Measurements from ENCODE around the gene AGBL1. TPM values are rescaled to one million over a fixed set of nuclear protein-coding genes. Genes with fewer than 3 reads are reported as not detected.

The AGBL1 gene
- total RNA-seq, 2 donors from 2014 or later: not detected

DNA sequence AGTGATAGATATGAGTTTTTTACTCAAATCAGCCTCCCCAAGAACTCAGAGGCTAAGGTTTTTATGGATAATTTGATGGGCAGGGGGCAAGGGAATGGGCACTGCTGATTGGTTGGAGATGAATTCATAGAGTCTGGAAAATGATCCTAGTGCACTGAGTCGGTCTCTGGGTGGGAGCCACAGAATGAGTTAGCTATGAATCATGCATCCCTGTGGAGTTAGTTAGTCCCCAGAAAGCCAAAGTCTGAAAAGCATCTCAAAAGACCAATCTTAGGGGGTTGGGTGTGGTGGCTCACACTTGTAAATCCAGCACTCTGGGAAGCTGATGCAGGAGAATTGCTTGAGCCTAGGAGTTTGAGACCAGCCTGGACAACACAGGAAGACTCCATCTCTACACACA, 516.1 kb downstream of the AGBL1 start:
- DNase-seq (no peak), ATAC-seq (no peak)
- intact Hi-C loops (cut with DNase I): no loop called here
- Histone ChIP-seq H3K4me1 (no peaks in the 10 kb centered on the region), H3K27me3 (no peaks in the 10 kb centered on the region), H3K36me3 (replicated peaks in 1 of 2; ENCODE audit: insufficient read depth in 1 of 2, low read depth in 2 of 2) (no peaks in the 10 kb centered on the region), H3K4me3 (no peak overlapping the region), H3K9me3 (no peaks in the 10 kb centered on the region), H3K27ac (no peak overlapping the region)
- WGBS, 2 donors: 50 to 67% methylated on average over 1 of the region's 1 CpG
- TF ChIP-seq, protein P1, sequence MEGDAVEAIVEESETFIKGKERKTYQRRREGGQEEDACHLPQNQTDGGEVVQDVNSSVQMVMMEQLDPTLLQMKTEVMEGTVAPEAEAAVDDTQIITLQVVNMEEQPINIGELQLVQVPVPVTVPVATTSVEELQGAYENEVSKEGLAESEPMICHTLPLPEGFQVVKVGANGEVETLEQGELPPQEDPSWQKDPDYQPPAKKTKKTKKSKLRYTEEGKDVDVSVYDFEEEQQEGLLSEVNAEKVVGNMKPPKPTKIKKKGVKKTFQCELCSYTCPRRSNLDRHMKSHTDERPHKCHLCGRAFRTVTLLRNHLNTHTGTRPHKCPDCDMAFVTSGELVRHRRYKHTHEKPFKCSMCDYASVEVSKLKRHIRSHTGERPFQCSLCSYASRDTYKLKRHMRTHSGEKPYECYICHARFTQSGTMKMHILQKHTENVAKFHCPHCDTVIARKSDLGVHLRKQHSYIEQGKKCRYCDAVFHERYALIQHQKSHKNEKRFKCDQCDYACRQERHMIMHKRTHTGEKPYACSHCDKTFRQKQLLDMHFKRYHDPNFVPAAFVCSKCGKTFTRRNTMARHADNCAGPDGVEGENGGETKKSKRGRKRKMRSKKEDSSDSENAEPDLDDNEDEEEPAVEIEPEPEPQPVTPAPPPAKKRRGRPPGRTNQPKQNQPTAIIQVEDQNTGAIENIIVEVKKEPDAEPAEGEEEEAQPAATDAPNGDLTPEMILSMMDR (IDR thresholded peaks at IDR 0.05): no peak
- TF ChIP-seq POLR2A (IDR thresholded peaks at IDR 0.05): no peak

DNA sequence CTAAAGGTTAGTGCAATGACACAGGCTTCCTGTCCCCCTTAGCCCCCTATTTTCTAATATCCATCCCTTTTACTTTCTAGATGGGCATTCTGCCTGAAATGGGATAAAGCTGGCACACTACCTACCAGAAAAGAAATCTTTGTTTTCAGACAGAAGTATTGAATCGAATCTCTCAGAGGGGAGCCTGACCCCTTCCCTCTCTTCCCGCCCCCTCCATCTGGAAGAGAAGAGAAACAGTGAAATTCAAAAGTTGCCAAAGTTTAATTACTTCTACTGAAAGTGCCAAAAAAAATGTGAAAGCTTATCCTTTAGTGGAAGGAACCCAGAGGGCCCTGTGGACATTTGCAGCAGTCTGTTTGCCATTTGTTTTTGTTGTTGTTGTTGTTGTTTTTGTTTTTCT, 523.8 kb downstream of the AGBL1 start:
- 48 to 50% methylated on average over 2 of the region's 2 CpGs for WGBS, 2 donors

DNA sequence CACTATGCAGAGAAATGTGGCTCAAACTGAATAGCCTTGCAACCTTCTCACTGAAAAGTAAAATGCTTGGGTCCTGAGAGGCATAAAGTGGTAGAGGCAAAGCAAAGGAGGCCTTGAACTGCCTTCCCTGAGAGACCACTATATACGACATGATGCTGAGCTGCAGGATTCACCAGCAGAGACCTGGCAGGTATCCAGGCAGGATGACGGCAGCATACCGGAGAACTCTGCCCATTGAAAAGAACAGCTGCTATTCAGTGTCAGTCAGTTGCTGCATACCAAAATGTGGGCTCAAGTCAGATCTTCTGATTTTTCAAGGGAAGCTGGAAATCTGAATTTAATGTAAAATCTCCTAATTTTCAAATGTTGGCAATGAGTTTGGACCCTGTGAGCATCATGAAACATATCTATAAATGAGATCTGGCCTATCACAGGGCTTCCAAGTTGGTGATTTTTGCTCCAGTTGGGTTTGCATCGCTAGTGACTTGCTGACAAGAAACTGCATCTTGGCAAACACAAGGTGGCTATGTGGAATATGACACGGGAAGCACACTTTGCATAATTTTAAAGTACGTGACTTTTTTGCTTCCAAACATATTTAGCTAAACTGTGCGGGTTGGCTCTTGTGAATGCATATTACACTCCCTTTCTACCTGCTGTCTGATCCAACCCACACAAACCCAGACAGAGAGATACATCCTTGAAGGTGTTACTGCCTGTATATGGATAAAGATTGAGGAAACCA, 529.0 kb downstream of the AGBL1 start:
- Histone ChIP-seq H3K9me3 (no peaks in the 10 kb centered on the region), H3K4me1 (no peaks in the 10 kb centered on the region), H3K27me3 (no peaks in the 10 kb centered on the region), H3K4me3 (no peak overlapping the region), H3K36me3 (replicated peaks in 1 of 2; ENCODE audit: insufficient read depth in 1 of 2, low read depth in 2 of 2) (no peaks in the 10 kb centered on the region), H3K27ac (no peak overlapping the region)
- WGBS, 2 donors: 45 to 62% methylated on average over 7 of the region's 7 CpGs
- TF ChIP-seq, protein P1 (IDR thresholded peaks at IDR 0.05): no peak
- TF ChIP-seq POLR2A (IDR thresholded peaks at IDR 0.05): no peak
- DNase-seq: no peak
- intact Hi-C loops (cut with DNase I): no loop called here
- ATAC-seq: no peak

More for the DNA sequence above, 523.8 kb downstream of the AGBL1 start:
- Histone ChIP-seq H3K27me3 (no peaks in the 10 kb centered on the region), H3K4me1 (no peaks in the 10 kb centered on the region), H3K36me3 (replicated peaks in 1 of 2; ENCODE audit: insufficient read depth in 1 of 2, low read depth in 2 of 2) (no peaks in the 10 kb centered on the region), H3K4me3 (no peak overlapping the region), H3K27ac (no peak overlapping the region), H3K9me3 (no peaks in the 10 kb centered on the region)
- intact Hi-C loops (cut with DNase I): no loop called here
- ATAC-seq (no peak), DNase-seq (no peak)
- TF ChIP-seq POLR2A (IDR thresholded peaks at IDR 0.05): no peak
- TF ChIP-seq, protein P1 (IDR thresholded peaks at IDR 0.05): no peak

DNA sequence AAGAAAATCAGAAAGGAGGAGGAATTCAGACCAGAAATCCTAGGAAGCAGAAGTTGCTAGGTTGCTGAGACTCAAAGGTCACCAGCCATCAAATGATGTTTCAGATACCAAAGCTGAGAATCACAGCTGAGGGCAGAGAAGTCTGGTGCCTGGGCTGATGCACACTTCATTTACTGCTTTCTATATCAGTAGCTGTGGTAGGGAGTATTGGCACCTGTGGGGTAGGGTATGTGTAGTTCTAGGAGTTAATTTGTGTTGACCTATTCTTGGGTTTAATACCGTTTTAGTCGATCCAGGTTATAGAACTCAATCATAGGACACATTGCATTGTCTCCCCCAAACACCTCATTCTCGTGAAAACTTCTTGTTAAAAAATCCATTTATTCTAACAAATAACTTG, 529.6 kb downstream of the AGBL1 start:
- DNase-seq (no peak), ATAC-seq (no peak)
- Histone ChIP-seq H3K27me3 (no peaks in the 10 kb centered on the region), H3K36me3 (replicated peaks in 1 of 2; ENCODE audit: insufficient read depth in 1 of 2, low read depth in 2 of 2) (no peaks in the 10 kb centered on the region), H3K4me3 (no peak overlapping the region), H3K9me3 (no peaks in the 10 kb centered on the region), H3K27ac (no peak overlapping the region), H3K4me1 (no peaks in the 10 kb centered on the region)
- 54 to 69% methylated on average over 3 of the region's 3 CpGs for WGBS, 2 donors
- TF ChIP-seq POLR2A (IDR thresholded peaks at IDR 0.05): no peak
- TF ChIP-seq, protein P1 (IDR thresholded peaks at IDR 0.05): no peak
- intact Hi-C loops (cut with DNase I): no loop called here

DNA sequence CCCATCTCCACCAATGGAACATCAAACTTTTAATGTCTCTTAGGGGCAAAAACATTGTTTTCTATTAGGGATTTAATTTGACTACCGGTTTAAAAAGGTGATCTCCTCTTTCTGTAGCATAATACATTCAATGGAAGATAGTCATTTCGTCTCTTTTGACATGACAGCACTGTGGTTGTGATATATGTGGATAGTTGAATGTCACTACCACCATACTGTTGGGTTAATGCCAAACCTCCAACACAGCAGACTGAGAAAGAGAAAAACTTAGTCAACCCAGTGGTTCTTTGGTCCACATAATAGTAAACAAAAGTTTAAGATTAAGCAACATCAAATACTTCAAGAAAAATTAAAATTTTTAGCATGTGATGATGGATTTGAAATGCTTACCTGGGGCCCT, 530.4 kb downstream of the AGBL1 start:
- H3K4me3 ChIP-seq: no peak overlapping the region
- TF ChIP-seq POLR2A (IDR thresholded peaks at IDR 0.05): no peak
- TF ChIP-seq, protein P1 (IDR thresholded peaks at IDR 0.05): no peak
- H3K27me3 ChIP-seq: no peaks in the 10 kb centered on the region
- intact Hi-C loops (cut with DNase I): no loop called here
- DNase-seq (no peak), ATAC-seq (no peak)
- no peaks in the 10 kb centered on the region for H3K4me1 ChIP-seq
- no peaks in the 10 kb centered on the region for H3K9me3 ChIP-seq
- no peaks in the 10 kb centered on the region for H3K36me3 ChIP-seq (replicated peaks in 1 of 2; ENCODE audit: insufficient read depth in 1 of 2, low read depth in 2 of 2)
- 54 to 68% methylated on average over 2 of the region's 2 CpGs for WGBS, 2 donors
- H3K27ac ChIP-seq: no peak overlapping the region
